Neural cell (in vitro differentiated cells): ENCODE results near the gene MAB21L4. TPM values are rescaled to one million over a fixed set of nuclear protein-coding genes. Genes with fewer than 3 reads are reported as not detected.

ENCODE experiments used
- H2AFZ ChIP-seq: fragments of 200-600, 300-800 bp; sonication (generic), shearing (Covaris generic); 2 replicates; pipeline ENCODE4 v1.6.0; 2014; ENCODE audit warnings: low read depth, mild to moderate bottlenecking, antibody characterized with exemption, low read length, moderate library complexity
- H3F3A ChIP-seq: fragments of 200-600 bp; shearing (Covaris generic); 2 replicates; pipeline ENCODE4 v1.6.1; 2016; ENCODE audit warnings: mild to moderate bottlenecking, moderate library complexity, mixed read lengths, antibody characterized with exemption, low read length; ENCODE audit not compliant: insufficient read depth, poor library complexity, severe bottlenecking
- H3K27ac ChIP-seq: fragments of 200-600, 300-800 bp; sonication (generic), shearing (Covaris generic); 2 replicates; pipeline ENCODE4 v1.5.1; 2014; ENCODE audit warnings: mild to moderate bottlenecking, low read length, moderate library complexity
- H3K27me3 ChIP-seq: fragments of 300-800, 200-600 bp; sonication (generic), shearing (Covaris generic); 2 replicates; pipeline ENCODE4 v1.6.0; 2014; ENCODE audit warnings: mild to moderate bottlenecking, low read depth, low read length, moderate library complexity; ENCODE audit not compliant: insufficient read depth
- H3K36me3 ChIP-seq: fragments of 300-800, 200-600 bp; sonication (generic), shearing (Covaris generic); 2 replicates; pipeline ENCODE4 v1.5.1; 2014; ENCODE audit warnings: mild to moderate bottlenecking, antibody characterized with exemption, low read length, moderate library complexity; ENCODE audit not compliant: insufficient read depth
- H3K4me2 ChIP-seq: fragments of 300-800, 200-600 bp; sonication (generic), shearing (Covaris generic); 2 replicates; pipeline ENCODE4 v1.6.0; 2014; ENCODE audit warnings: mild to moderate bottlenecking, low read length
- H3K4me3 ChIP-seq: fragments of 300-800, 200-600 bp; sonication (generic), shearing (Covaris generic); 2 replicates; pipeline ENCODE4 v1.5.1; 2014; ENCODE audit warnings: mild to moderate bottlenecking, low read length, moderate library complexity
- H3K79me2 ChIP-seq: fragments of 200-600 bp; shearing (Covaris generic); replicated peaks from 2 replicates; pipeline ENCODE4 v1.6.0; 2014; ENCODE audit warnings: mild to moderate bottlenecking, low read length, moderate library complexity; ENCODE audit not compliant: insufficient read depth
- H3K9ac ChIP-seq: fragments of 300-800, 200-600 bp; sonication (generic), shearing (Covaris generic); 2 replicates; pipeline ENCODE4 v1.6.1; 2016; ENCODE audit warnings: mild to moderate bottlenecking, low read length, mixed read lengths
- H3K9me2 ChIP-seq: fragments of 200-600 bp; shearing (Covaris generic); 2 replicates; pipeline ENCODE4 v1.6.1; 2016; ENCODE audit warnings: mild to moderate bottlenecking, low read length, mixed read lengths; ENCODE audit not compliant: insufficient read depth
- H3K9me3 ChIP-seq: fragments of 200-600, 300-800 bp; sonication (generic), shearing (Covaris generic); 2 replicates; pipeline ENCODE4 v1.6.1; 2016; ENCODE audit warnings: mild to moderate bottlenecking, mixed run types, low read length, moderate library complexity, mixed read lengths
- H4K20me1 ChIP-seq: fragments of 200-600 bp; shearing (Covaris generic); 2 replicates; pipeline ENCODE4 v1.6.1; 2016; ENCODE audit warnings: mild to moderate bottlenecking, mixed run types; ENCODE audit not compliant: insufficient read depth
- EP300 ChIP-seq: fragments of 450-650 bp; conservative IDR thresholded peaks from 2 replicates; pipeline ENCODE4 v1.6.1; 2014; ENCODE audit warnings: antibody characterized with exemption, mild to moderate bottlenecking, moderate library complexity; ENCODE audit not compliant: poor library complexity, severe bottlenecking
- EZH2 ChIP-seq: fragments of 200-600, 300-800 bp; shearing (Covaris generic), sonication (generic); IDR thresholded peaks from 2 replicates; pipeline ENCODE4 v1.6.1; 2014; ENCODE audit warnings: antibody characterized with exemption, low read length, borderline replicate concordance, mild to moderate bottlenecking; ENCODE audit not compliant: insufficient read depth, poor library complexity, severe bottlenecking
- MXI1 ChIP-seq: fragments of 450-650 bp; conservative IDR thresholded peaks from 2 replicates; pipeline ENCODE4 v1.6.1; 2014; ENCODE audit warnings: antibody characterized with exemption, mild to moderate bottlenecking; ENCODE audit not compliant: poor library complexity, severe bottlenecking
- POLR2AphosphoS5 ChIP-seq: IDR thresholded peaks from 2 replicates; pipeline ENCODE4 v1.6.1; 2012
- RAD21 ChIP-seq: fragments of 450-650 bp; conservative IDR thresholded peaks from 2 replicates; pipeline ENCODE4 v1.6.1; 2014; ENCODE audit warnings: antibody characterized with exemption, mild to moderate bottlenecking, moderate library complexity
- SMC3 ChIP-seq: fragments of 450-650 bp; conservative IDR thresholded peaks from 2 replicates; pipeline ENCODE4 v1.6.1; 2014; ENCODE audit warnings: antibody characterized with exemption, mild to moderate bottlenecking, moderate library complexity; ENCODE audit not compliant: poor library complexity
- TAF1 ChIP-seq: IDR thresholded peaks from 2 replicates; pipeline ENCODE4 v1.6.1; 2012; ENCODE audit warnings: low read depth
- polyA plus RNA-seq: library from polyadenylated mRNA; depleted of rRNA; stranded (reverse); fragments of >200 nt; gene quantifications from 2 replicates; pipeline ENCODE4 v1.2.3, GENCODE V29; 2014
- TF ChIP-seq, protein P1 (sequence below): IDR thresholded peaks from 2 replicates; pipeline ENCODE4 v1.6.1; 2012; ENCODE audit warnings: borderline replicate concordance
- TF ChIP-seq, protein P2 (sequence below): fragments of 450-650 bp; IDR thresholded peaks from 2 replicates; pipeline ENCODE4 v1.5.1; 2014; ENCODE audit warnings: antibody characterized with exemption, mild to moderate bottlenecking, moderate library complexity; ENCODE audit not compliant: poor library complexity, severe bottlenecking

Gene MAB21L4
- polyA plus RNA-seq, 1 donor from 2014 or later: not detected

DNA sequence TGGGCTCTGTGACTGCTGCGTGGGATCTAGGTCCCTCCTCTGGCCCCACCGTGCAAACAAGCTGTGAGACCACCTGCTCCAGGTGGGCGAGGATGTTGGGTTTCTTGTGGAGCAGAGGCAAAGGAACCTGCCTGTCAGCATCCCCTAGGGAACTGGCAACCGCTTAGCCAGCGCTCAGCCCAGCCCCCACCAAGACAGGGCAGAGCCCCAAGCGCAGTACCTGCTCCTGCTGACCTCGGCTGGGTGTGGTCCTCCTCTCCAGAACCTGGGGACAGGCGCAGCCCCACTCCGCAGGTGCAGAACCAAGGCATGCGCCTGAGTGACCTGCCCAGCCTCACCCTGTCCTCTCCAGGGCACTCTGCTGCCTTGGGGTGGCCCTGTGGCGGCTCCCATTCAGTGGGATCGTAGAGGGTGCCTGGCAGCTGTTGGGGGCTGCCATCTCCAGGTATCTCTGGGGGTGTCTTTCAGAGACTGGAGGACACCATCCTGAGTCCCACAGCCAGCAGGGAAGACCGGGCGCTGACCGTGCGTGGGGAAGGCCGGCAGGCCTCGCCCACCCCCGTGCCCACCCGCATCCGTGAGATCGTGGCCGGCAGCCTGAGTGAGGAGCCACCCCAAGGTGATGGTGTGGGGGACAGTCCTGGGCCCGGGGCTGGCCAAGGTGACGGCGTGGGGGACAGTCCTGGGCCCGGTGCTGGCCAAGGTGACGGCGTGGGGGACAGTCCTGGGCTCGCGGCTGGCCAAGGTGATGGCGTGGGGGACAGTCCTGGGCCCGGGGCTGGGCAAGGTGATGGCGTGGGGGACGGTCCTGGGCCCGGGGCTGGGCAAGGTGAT lies 22.5 kb upstream of the MAB21L4 start:
- Histone ChIP-seq H3K79me2 (no peaks in the 10 kb centered on the region), H3K27ac (no peak overlapping the region), H3K9ac (no peak overlapping the region), H2AFZ (no peak overlapping the region), H3K9me2 (no peaks in the 10 kb centered on the region), H3K36me3 (no peaks in the 10 kb centered on the region), H3F3A (no peaks in the 10 kb centered on the region), H3K4me3 (no peak overlapping the region), H3K27me3 (peaks cover 6% of the 10 kb centered on the region), H3K9me3 (no peaks in the 10 kb centered on the region), H3K4me2 (no peak overlapping the region), H4K20me1 (no peaks in the 10 kb centered on the region)
- TF ChIP-seq SMC3 (no peak), POLR2AphosphoS5 (no peak), EZH2 (no peak), RAD21 (no peak), EP300 (no peak), TAF1 (no peak), MXI1 (no peak)
- TF ChIP-seq, protein P1, sequence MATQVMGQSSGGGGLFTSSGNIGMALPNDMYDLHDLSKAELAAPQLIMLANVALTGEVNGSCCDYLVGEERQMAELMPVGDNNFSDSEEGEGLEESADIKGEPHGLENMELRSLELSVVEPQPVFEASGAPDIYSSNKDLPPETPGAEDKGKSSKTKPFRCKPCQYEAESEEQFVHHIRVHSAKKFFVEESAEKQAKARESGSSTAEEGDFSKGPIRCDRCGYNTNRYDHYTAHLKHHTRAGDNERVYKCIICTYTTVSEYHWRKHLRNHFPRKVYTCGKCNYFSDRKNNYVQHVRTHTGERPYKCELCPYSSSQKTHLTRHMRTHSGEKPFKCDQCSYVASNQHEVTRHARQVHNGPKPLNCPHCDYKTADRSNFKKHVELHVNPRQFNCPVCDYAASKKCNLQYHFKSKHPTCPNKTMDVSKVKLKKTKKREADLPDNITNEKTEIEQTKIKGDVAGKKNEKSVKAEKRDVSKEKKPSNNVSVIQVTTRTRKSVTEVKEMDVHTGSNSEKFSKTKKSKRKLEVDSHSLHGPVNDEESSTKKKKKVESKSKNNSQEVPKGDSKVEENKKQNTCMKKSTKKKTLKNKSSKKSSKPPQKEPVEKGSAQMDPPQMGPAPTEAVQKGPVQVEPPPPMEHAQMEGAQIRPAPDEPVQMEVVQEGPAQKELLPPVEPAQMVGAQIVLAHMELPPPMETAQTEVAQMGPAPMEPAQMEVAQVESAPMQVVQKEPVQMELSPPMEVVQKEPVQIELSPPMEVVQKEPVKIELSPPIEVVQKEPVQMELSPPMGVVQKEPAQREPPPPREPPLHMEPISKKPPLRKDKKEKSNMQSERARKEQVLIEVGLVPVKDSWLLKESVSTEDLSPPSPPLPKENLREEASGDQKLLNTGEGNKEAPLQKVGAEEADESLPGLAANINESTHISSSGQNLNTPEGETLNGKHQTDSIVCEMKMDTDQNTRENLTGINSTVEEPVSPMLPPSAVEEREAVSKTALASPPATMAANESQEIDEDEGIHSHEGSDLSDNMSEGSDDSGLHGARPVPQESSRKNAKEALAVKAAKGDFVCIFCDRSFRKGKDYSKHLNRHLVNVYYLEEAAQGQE: no peak
- TF ChIP-seq, protein P2, sequence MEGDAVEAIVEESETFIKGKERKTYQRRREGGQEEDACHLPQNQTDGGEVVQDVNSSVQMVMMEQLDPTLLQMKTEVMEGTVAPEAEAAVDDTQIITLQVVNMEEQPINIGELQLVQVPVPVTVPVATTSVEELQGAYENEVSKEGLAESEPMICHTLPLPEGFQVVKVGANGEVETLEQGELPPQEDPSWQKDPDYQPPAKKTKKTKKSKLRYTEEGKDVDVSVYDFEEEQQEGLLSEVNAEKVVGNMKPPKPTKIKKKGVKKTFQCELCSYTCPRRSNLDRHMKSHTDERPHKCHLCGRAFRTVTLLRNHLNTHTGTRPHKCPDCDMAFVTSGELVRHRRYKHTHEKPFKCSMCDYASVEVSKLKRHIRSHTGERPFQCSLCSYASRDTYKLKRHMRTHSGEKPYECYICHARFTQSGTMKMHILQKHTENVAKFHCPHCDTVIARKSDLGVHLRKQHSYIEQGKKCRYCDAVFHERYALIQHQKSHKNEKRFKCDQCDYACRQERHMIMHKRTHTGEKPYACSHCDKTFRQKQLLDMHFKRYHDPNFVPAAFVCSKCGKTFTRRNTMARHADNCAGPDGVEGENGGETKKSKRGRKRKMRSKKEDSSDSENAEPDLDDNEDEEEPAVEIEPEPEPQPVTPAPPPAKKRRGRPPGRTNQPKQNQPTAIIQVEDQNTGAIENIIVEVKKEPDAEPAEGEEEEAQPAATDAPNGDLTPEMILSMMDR: no peak

DNA sequence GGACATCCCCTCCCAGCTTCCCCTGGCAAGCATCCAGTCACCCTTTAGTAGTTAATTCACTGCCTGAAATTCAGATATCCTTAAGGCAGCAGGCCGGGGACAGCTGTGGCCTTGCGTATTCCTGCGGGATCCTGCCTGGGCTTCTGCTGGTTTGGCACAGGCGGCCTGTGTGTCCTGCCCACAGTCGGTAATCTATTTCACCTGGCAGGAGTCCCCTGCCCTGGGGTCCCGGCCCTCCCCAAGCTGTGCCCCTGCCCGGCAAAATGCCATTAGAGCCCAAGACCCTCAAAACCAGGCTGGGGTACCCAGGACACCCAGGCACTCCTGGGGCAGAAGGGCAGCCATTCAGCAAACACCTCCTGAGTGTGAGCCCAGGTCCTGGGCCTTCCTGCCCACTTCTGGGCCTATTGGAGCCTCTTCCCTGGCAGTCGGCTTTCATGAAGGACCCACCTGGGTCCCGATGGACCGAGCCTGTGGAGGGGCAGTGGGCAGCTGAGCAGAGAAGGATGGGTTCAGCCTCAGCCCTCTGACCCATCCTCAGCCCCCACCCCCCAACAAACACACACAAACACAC lies 21.8 kb upstream of the MAB21L4 start:
- no peaks in the 10 kb centered on the region for H4K20me1 ChIP-seq
- H3K4me3 ChIP-seq: no peak overlapping the region
- H2AFZ ChIP-seq: no peak overlapping the region
- no peak overlapping the region for H3K9ac ChIP-seq
- H3K27me3 ChIP-seq: peaks cover 6% of the 10 kb centered on the region
- H3K9me2 ChIP-seq: no peaks in the 10 kb centered on the region
- no peaks in the 10 kb centered on the region for H3K36me3 ChIP-seq
- TF ChIP-seq EP300 (no peak), SMC3 (no peak), TAF1 (no peak), RAD21 (no peak), POLR2AphosphoS5 (no peak), MXI1 (no peak), EZH2 (no peak)
- TF ChIP-seq, protein P1: no peak
- TF ChIP-seq, protein P2: no peak
- H3K4me2 ChIP-seq: no peak overlapping the region
- H3F3A ChIP-seq: no peaks in the 10 kb centered on the region
- H3K79me2 ChIP-seq: no peaks in the 10 kb centered on the region
- H3K9me3 ChIP-seq: no peaks in the 10 kb centered on the region
- no peak overlapping the region for H3K27ac ChIP-seq
